ENCODE results near the gene KCNC4.
A peak's percentile ranks its signal among the peaks of the same experiment; 100 is the strongest.

The KCNC4 gene

DNA sequence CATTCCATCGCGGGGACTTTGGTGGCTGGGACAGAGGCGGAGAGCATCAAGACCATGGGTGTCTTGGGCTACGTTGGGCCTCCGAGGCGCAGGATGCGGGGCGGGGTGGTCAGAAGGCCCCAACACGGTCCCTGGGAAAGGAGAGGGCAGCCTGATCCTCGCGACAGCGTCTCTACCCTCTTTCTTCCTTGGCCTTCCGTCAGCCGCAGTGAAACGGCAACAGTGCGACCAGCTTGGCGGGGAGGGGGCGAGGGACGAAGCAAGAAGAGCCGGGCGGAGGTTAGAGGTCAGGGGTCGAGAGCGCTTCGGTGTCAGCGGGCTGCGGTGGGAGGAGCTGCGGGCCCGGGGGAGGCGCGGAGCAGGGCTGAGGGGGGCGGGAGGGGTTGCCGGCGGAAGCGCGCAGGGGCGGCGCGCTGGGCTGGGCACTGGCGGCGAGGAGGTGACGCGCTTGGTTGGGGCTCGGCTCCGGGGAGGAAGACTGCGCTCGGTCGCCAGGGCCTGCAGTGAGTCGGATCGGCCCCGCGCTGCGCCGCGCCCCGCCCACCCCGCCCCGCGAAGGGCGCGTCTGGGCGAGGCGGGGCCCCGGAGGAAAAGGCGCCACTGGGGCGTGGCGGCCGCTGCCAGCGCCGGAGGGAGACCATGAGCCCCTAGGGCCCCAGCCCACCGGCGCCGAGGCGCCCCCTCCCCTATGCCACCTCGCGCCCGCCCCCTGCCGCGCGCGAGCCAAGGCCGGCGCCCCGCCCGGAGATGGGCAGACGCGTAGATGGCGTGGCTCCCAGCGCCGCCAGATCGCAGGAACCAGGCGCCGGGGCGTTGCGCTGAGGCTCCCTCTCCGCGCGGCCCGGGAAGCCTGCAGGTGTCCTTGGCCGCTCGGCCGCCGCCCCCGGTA is at the start of gene KCNC4:
KCNC4 (plus strand) TSS at position 600 of the 889 bp plus-strand sequence. CDS start 1,186 bp downstream, outside the sequence.
- peak in 12 of 14 donors; percentile 24 to 77 (median 58) for DNase-seq

DNA sequence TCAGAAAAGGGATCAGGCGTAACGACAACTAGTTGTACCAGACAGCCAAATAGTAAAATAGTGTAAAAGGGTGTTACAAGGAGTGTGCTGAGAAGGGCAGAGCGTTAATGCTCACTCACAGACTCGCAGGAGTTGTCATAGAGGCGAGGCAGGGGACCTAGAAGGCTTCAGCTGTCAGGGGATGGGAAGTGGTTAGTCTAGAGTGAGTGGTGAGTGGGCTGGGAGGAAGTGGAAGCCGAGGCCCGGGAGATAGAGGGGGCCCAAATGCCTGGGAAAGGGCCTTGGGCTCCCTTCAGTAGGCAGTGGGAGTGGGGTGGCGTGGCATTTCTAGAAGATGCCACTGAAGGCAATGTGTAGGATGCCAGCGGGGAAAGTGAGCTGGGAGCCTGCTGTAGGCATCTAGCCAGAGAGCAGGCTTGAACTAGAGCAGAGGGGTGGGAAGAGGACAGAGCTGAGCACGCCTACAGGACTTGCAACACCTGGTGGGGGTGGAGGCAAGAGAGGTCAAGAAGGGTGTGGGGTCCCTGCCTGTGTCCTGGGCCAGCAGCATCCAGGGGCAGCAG is 49.5 kb upstream of the KCNC4 start:
- peak in 1 of 14 donors; percentile 53 for DNase-seq

DNA sequence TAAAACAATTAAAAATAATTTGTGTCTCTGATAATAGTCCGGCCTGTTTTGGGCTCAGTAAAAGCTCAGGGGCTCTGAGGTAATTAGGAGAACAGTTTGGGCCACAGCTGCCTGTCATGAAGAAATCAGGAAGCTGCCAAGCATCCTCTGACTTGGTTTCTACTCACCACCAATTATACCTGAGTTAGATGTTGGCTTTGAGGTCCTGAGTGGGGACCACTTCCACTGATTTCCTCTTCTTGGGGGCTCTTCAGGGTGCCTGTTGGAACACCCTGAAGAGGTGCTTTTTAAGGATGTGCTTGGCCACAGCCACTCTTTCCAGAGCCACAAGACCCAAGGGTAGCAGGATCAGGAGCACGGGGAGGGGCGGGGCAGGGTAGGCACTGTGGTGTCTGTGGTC is 48.9 kb upstream of the KCNC4 start:
- no peak for DNase-seq

- peak in 1 of 14 donors; percentile 81 for DNase-seq
Observed at GRCh38 chr1:110161849-110162248, 48.3 kb upstream of the KCNC4 start.

DNA sequence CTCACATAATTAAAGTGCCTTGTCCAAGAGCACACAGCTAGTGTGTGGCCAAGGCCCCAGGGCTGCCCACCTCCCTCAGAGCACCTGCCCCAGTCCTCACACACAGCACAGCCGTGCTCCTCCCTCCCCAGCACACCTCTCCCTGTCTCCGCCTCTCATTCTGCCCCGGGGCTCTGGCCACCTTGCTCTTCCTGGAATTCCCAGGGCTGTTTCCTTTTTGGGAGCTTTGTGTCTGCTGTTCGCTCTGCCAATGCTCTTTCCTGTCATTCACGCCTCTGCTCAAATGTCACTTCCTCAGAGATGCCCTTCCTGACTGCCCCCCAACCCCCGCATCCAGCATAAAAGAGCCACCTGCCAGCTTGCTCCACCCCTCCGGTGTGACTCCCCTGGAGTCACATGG is 46.5 kb upstream of the KCNC4 start:
- no peak for DNase-seq

- DNase-seq: peak in 1 of 14 donors; percentile 71
Observed at GRCh38 chr1:110164725-110165350, 45.3 kb upstream of the KCNC4 start.

- peak in 1 of 14 donors; percentile 67 for DNase-seq
Observed at GRCh38 chr1:110165761-110166231, 44.3 kb upstream of the KCNC4 start.

DNA sequence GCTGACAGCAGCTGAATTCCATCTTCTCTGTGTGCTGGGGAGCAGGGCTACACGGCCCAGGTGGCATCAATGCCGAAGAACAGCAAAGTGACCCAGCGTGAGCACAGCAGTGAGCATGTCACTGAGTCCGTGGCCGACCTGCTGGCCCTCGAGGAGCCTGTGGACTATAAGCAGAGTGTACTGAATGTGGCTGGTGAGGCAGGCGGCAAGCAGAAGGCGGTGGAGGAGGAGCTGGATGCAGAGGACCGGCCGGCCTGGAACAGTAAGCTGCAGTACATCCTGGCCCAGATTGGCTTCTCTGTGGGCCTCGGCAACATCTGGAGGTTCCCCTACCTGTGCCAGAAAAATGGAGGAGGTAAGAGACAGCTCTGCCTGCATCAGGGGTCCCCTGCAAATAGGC is 43.3 kb upstream of the KCNC4 start:
- peak in 1 of 14 donors; percentile 44 for DNase-seq

- peak in 1 of 14 donors; percentile 58 for DNase-seq
Observed at GRCh38 chr1:110170766-110171733, 39.1 kb upstream of the KCNC4 start.

- no peak for DNase-seq
Observed at GRCh38 chr1:110172001-110172400, 38.1 kb upstream of the KCNC4 start.

DNA sequence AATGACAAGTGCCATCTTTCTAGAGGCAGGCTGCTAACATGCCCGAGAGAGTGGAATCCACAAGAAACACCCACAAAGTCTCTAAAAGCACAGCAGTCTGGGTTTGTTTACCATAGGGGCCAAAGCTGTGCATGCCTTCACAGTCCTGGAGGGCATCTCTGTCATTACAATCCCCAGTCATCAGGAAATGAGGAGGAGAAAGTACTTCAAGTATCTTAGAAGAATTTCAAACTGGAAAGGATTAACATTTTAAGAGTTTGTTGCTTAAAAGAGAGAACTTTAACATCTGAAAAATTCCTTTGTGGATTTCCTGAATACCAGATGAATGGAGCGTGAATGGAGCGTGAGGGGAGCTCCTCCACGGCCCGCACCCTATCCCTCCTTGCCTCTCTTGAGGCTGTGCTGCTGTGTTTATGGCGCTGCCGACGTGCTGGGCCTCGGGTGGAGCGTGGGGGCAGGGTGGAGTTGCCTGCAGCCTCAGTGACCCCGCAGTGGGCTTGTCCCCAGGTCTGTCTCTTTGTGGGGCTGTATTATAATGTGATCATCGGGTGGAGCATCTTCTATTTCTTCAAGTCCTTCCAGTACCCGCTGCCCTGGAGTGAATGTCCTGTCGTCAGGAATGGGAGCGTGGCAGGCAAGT is 36.5 kb upstream of the KCNC4 start:
- DNase-seq: no peak

DNA sequence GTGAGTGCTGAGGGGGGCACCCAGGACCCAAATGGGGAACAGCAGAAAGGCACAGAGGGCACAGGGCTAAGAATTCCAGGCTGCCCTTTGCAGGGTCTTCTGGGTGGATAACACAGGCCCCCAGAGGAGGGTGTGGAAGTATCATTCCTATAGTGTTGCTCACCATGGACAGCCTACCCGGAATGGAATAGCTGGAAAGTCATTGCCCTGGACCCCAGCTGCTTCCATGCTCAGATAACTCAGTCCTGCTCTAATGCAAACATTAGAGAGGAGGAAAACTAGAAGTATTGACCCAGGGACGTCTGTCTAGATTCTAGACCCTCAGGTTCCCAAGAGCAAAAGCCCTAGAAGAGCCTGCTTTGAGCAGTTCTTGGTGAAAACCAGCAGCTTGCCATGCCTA is 35.2 kb upstream of the KCNC4 start:
- DNase-seq: no peak

DNA sequence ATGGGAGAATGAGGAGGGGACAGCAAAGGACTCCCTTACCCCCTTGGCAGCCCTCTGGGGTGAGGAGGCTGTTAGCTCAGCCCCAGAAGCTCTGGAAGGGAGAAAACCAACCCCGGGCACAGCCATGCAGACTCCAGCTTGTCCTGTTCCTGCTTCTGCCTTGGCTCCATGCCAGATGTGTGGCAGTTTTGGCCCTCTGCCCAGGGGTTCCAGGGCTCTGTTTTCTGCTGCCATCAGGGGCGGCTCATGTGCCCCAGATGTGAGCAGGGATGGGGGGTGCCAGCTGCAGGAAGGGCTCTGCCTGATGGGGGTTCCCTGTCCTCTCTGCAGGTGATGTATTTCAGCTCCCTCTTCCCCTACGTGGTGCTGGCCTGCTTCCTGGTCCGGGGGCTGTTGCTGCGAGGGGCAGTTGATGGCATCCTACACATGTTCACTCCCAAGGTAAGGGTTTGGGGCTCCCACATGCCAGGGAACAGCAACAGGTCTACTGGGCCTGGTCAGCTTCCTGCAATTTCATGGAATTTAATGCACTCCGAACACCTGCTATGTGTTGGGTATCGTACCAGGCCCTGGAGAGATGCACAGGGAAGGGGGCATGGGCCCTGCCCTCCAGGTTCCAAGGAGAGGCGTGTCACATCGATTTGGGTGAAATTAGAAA is 33.7 kb upstream of the KCNC4 start:
- DNase-seq: peak in 7 of 14 donors; percentile 11 to 57 (median 15)

GRCh38 chr1:110177775-110178174 is 32.3 kb upstream of the KCNC4 start:
- DNase-seq: no peak

DNA sequence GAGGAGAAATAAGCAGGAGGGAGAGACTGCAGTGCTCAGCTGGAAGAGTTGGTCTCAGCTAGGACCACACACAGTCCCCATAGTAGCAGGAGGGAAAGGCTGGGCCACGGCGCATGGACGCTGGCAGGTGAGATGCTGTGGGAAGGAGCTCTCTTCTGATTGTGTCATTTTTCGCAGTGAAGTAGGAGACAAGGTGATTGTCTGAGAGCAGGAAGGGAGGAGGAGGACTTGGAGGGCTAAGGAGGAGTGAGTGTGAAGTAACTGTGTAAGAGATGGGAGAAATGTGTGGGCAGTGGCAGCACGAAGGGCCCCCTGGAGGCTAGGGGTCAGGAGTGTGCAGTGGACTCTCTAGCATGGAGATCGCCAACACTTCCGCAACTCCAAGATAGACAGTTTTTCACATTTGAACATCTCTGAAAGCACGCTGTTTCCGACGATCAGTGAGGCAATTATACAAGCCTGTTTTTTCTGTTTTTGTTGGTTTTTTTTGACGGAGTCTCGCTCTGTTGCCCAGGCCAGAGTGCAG is 26.4 kb upstream of the KCNC4 start:
- DNase-seq: no peak

- DNase-seq: no peak
Observed at GRCh38 chr1:110184446-110184845, 25.7 kb upstream of the KCNC4 start.

DNA sequence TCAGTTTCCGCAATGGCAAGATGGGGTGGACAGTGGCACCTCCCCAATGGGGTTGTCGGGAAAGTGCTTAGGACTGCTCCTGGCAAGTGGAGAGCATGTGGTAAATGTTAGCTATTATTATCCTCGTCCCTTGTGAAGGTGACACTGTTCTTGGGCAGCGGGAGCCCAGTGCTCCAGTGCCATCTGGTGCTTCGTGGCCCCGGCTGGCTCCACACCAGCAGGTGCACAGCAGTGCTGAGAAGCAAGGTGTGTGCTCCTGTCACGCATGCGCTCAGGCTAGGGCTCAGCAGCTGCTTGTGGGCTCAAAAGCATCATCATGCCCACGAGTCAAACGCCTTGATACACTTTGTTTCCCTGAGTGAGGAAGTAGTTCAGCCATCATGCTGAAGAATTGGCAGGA is 24.9 kb upstream of the KCNC4 start:
- peak in 1 of 14 donors; percentile 81 for DNase-seq

- DNase-seq: no peak
Observed at GRCh38 chr1:110186558-110186957, 23.6 kb upstream of the KCNC4 start.

- DNase-seq: peak in 1 of 14 donors; percentile 25
Observed at GRCh38 chr1:110187139-110187890, 22.8 kb upstream of the KCNC4 start.

Measured in C1 segment of cervical spinal cord (tissue), 14 donors.